HepG2 (cell line): Measurements from ENCODE around the gene ORC4.

ENCODE experiments used
- HDAC6 ChIP-seq: fragments of 200-600 bp; sonication (generic); IDR thresholded peaks from 2 replicates; pipeline ENCODE4 v1.7.0; 2017; ENCODE audit warnings: mild to moderate bottlenecking, antibody characterized with exemption, low read length, low read depth
- KDM6A ChIP-seq: IDR thresholded peaks from 2 replicates; pipeline ENCODE4 v1.6.1; 2016; ENCODE audit warnings: low read depth
- NFE2L1 ChIP-seq: sonication (generic); formaldehyde crosslinking; IDR thresholded peaks from 2 replicates; pipeline ENCODE4 v1.4.0; 2020; ENCODE audit warnings: missing genetic modification reagents, mild to moderate bottlenecking, borderline replicate concordance
- SAFB2 ChIP-seq: sonication (generic); formaldehyde crosslinking; IDR thresholded peaks from 2 replicates; pipeline ENCODE4 v1.5.1; 2020; ENCODE audit warnings: missing genetic modification reagents, low read depth, mild to moderate bottlenecking, borderline replicate concordance
- ZBTB39 ChIP-seq: sonication (generic); formaldehyde crosslinking; IDR thresholded peaks from 2 replicates; pipeline ENCODE4 v1.5.0; 2020; ENCODE audit warnings: missing genetic modification reagents
- ZNF543 ChIP-seq: sonication (generic); formaldehyde crosslinking; IDR thresholded peaks from 2 replicates; pipeline ENCODE4 v1.4.0; 2020; ENCODE audit warnings: mild to moderate bottlenecking, missing genetic modification reagents
- ZNF772 ChIP-seq: sonication (generic); formaldehyde crosslinking; IDR thresholded peaks from 2 replicates; pipeline ENCODE4 v1.5.0; 2020; ENCODE audit warnings: mild to moderate bottlenecking, missing genetic modification reagents

- TF ChIP-seq ZNF772 (CRISPR knock-in tag) (no peak), NFE2L1 (CRISPR knock-in tag) (no peak), HDAC6 (no peak), SAFB2 (CRISPR knock-in tag) (no peak), ZNF543 (no peak), ZBTB39 (CRISPR knock-in tag) (no peak), KDM6A (CRISPR knock-in tag) (no peak)
These were observed 131.9 kb downstream of the ORC4 start for GRCh38 chr2:147888680-147889079.
